Tibial artery (tissue), 4 donors: ENCODE results near the gene PQBP1.
"Not testable (repeated sequence)": the region's sequence is repeated elsewhere in the genome, so short reads cannot be mapped to it uniquely, and the experiment has no call there.

Source experiments
- DNase-seq, 2 donors: peaks; one replicate each; pipeline ENCODE4 v3.0.0-alpha.2; 2019
- H3K27ac ChIP-seq, 2 donors: fragments of 200-600 bp; sonication (generic) in 1 of 2; 1 replicate in 1 of 2; 2 replicates in 1 of 2; pipeline ENCODE4 v1.5.1; 2018 to 2019; ENCODE audit warnings: mild to moderate bottlenecking in 1 of 2
- H3K27me3 ChIP-seq, 2 donors: fragments of 200-600 bp; sonication (generic) in 1 of 2; one replicate each; pipeline versions ENCODE4 v1.5.1 to v1.6.0; 2016 to 2019
- H3K36me3 ChIP-seq, 3 donors: fragments of 200-600 bp; sonication (generic) in 2 of 3; one replicate each; pipeline ENCODE4 v1.5.1; 2016 to 2019; ENCODE audit warnings: mild to moderate bottlenecking in 2 of 3
- H3K4me1 ChIP-seq, 4 donors: fragments of 200-600 bp; sonication (generic) in 2 of 4; 1 replicate in 3 of 4; 2 replicates in 1 of 4; pipeline ENCODE4 v1.5.1; 2016 to 2019
- H3K4me3 ChIP-seq, 2 donors: fragments of 200-600 bp; sonication (generic) in 1 of 2; 1 replicate in 1 of 2; 2 replicates in 1 of 2; pipeline ENCODE4 v1.5.1; 2018 to 2019; ENCODE audit warnings: mild to moderate bottlenecking in 2 of 2
- H3K9me3 ChIP-seq, 3 donors: fragments of 200-600 bp; sonication (generic) in 1 of 3; one replicate each; pipeline ENCODE4 v1.5.1; 2016 to 2019
- intact Hi-C: fragments of 100-400 bp; cut with DNase I; formaldehyde crosslinking; loops from one replicate; pipeline ENCODE4 v1.15.0; 2023; ENCODE audit warnings: low total_unique reads
- TF ChIP-seq, protein P1 (sequence below), 2 experiments: fragments of 200-600 bp in 1 of 2; fragments of 450-650 bp in 1 of 2; IDR thresholded peaks; one replicate each; pipeline ENCODE4 v1.5.1; 2017 to 2019; ENCODE audit warnings: antibody characterized with exemption in 2 of 2, mild to moderate bottlenecking in 1 of 2, moderate library complexity in 1 of 2

The PQBP1 gene

DNA sequence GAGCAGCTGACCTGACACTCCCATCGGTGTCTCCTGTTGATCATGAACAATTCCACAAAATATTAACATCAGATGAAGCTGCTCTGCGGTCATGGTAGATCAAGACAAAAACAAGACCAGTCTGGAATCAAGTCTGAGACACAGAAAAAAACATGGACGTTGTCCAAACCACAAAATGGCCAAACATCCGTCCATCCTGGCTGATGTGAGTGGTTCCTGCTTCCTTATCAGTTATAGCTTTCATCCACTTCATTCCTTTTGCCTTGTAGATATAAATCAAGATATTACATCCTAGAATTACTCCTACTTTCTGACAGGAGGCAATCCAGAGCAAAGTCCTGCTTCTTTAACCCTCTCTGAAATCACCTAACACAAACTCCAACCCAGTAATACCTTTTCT lies 33.5 kb upstream of the PQBP1 start:
- intact Hi-C loops = no loop called here
- Histone ChIP-seq H3K27me3 (no peaks in the 10 kb centered on the region), H3K27ac (no peak overlapping the region), H3K9me3 (no peaks in the 10 kb centered on the region), H3K4me1 (no peaks in the 10 kb centered on the region), H3K36me3 (no peaks in the 10 kb centered on the region), H3K4me3 (no peak overlapping the region)
- TF ChIP-seq, protein P1, sequence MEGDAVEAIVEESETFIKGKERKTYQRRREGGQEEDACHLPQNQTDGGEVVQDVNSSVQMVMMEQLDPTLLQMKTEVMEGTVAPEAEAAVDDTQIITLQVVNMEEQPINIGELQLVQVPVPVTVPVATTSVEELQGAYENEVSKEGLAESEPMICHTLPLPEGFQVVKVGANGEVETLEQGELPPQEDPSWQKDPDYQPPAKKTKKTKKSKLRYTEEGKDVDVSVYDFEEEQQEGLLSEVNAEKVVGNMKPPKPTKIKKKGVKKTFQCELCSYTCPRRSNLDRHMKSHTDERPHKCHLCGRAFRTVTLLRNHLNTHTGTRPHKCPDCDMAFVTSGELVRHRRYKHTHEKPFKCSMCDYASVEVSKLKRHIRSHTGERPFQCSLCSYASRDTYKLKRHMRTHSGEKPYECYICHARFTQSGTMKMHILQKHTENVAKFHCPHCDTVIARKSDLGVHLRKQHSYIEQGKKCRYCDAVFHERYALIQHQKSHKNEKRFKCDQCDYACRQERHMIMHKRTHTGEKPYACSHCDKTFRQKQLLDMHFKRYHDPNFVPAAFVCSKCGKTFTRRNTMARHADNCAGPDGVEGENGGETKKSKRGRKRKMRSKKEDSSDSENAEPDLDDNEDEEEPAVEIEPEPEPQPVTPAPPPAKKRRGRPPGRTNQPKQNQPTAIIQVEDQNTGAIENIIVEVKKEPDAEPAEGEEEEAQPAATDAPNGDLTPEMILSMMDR (IDR thresholded peaks at IDR 0.05) = no peak
- DNase-seq = no peak

DNA sequence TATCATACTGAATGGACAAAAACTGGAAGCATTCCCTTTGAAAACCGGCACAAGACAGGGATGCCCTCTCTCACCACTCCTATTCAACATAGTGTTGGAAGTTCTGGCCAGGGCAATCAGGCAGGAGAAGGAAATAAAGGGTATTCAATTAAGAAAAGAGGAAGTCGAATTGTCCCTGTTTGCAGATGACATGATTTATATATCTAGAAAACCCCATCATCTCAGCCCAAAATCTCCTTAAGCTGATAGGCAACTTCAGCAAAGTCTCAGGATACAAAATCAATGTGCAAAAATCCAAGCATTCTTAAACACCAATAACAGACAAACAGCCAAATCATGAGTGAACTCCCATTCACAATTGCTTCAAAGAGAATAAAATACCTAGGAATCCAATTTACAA lies 25.7 kb upstream of the PQBP1 start:
- H3K4me1 ChIP-seq, H3K4me3 ChIP-seq, H3K27ac ChIP-seq, H3K9me3 ChIP-seq, H3K27me3 ChIP-seq, intact Hi-C loops, DNase-seq, H3K36me3 ChIP-seq: not testable (repeated sequence)

DNA sequence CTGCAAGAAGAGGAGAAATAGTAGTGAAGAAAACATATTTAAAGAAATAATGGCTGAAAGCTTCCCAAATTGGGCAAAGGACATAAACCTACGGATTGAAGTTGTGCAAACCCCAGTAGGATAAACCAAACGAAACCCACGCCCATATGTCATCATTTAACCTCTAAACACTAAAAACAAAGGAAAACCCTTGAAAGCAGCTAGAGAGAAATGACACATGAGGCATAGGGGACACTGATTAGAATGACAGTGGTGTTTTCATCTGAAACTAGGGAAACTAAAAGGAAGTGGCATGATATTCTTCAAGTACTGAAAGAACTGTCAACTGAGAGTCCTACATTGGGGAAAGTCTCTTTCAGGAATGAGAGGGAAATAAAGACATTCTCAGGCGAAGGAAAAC lies 20.8 kb upstream of the PQBP1 start:
- intact Hi-C loops, H3K9me3 ChIP-seq, H3K4me1 ChIP-seq, H3K36me3 ChIP-seq, H3K4me3 ChIP-seq, H3K27ac ChIP-seq, H3K27me3 ChIP-seq, DNase-seq: not testable (repeated sequence)

DNA sequence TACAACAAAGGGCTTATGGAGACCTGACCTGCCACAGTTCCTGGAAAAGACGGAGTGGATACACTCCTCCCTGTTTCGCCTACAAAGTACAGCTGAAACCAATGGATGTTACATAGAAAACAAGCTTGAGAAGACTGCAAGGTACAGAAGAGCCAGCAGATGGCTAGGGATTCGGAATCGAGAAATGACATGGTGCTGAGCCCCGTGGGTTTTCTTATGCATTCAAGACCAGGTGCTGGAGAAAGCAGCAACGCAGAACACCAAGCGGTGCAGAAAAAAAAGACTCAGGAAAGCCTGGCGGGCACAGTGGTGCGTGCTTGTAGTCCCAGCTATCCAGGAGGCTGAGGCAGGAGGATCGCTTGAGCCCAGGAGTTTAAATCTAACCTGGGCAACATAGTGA lies 14.0 kb upstream of the PQBP1 start:
- H3K4me1 ChIP-seq = no peaks in the 10 kb centered on the region
- H3K4me3 ChIP-seq = no peak overlapping the region
- no peaks in the 10 kb centered on the region for H3K27me3 ChIP-seq
- no peaks in the 10 kb centered on the region for H3K9me3 ChIP-seq
- TF ChIP-seq, protein P1 (IDR thresholded peaks at IDR 0.05) = no peak
- intact Hi-C loops = no loop called here
- no peak overlapping the region for H3K27ac ChIP-seq
- DNase-seq = no peak
- no peaks in the 10 kb centered on the region for H3K36me3 ChIP-seq

DNA sequence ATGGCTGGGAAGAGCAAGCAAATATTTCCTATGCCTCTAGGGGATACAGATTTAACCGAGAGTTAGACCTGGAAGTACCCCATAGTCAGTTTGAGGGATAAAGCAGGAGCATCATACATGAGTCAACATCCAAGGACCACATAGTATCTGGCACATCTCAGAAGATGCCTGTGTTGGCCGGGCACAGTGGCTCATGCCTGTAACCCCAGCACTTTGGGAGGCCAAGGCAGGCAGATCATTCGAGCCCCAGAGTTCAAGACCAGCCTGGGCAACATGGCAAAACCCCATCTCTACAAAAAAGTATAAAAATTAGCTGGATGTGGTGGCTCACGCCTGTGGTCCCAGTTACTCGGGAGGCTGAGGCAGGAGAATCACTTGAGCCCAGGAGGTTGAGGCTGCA lies 11.1 kb upstream of the PQBP1 start:
- H3K36me3 ChIP-seq, H3K4me1 ChIP-seq, DNase-seq, H3K27ac ChIP-seq, H3K9me3 ChIP-seq, H3K27me3 ChIP-seq, intact Hi-C loops, H3K4me3 ChIP-seq: not testable (repeated sequence)

DNA sequence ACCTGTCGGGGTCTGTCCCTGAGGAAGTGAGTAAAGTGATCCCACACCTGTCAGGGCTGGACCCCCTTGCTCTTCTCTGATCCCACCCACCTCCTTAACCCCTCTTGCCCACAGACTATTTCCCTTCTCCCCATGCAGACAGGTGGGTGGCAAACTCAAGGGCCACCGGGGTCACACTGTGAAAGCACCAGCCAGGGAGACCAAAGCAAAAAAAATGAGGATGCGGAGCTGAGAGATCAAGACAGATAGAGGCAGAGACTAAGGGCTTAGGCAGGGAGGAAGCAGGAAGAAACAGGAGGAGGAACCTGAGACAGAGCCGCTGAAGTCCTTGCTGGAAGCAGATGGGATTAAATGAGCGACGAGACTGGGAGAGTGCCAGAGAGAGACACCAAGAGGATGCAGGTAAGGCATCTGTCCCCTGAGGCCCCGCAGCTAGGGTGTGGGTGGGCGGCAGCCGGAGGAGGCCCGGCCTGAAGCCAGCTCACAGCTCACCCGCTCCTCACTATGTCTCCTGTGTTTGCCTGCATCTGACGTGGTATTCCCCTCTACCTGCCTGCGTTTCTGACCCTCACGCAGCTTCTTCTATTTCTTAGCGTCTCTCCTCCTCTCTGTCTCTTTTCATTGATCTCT lies 7.3 kb upstream of the PQBP1 start:
- Histone ChIP-seq H3K4me1 (peaks cover 0 to 10% (median 3%) of the 10 kb centered on the region in 4 donors), H3K27me3 (no peaks in the 10 kb centered on the region), H3K27ac (peak overlapping the region; percentile 81 to 88), H3K36me3 (peaks cover 4 to 13% (median 6%) of the 10 kb centered on the region in 3 donors), H3K9me3 (no peaks in the 10 kb centered on the region), H3K4me3 (peak overlapping the region; percentile 71 to 75)
- DNase-seq = no peak
- intact Hi-C loops = no loop called here
- TF ChIP-seq, protein P1 (IDR thresholded peaks at IDR 0.05) = no peak

DNA sequence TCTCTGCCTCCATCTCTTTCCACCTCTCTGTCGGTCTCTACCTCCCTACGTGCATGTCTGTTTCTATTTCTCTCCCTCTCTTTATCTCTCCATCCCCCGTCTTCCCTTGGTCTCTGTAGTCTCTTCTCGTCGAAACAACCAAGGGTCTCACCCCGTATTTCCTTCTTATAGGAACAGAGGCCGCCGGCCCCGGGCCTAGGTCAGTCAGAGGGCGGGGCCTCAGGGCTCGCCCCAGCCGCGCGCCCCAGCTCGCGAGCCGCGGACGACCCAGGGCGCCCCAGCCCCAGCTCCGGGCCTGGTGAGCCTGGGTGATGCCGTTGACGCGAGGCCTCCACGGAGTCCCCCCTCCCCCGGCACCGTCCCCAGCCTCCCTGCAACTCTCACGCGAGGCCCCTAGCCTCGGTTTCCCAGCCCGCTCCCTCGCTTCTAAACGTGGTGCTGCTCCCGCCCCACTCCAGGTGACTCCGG lies 6.8 kb upstream of the PQBP1 start:
- intact Hi-C loops = no loop called here
- peak overlapping the region; percentile 71 to 75 for H3K4me3 ChIP-seq
- no peak for DNase-seq
- TF ChIP-seq, protein P1 (IDR thresholded peaks at IDR 0.05) = no peak
- H3K27me3 ChIP-seq = no peaks in the 10 kb centered on the region
- H3K36me3 ChIP-seq = peaks cover 4 to 13% (median 6%) of the 10 kb centered on the region in 3 donors
- peak overlapping the region; percentile 81 to 88 for H3K27ac ChIP-seq
- H3K4me1 ChIP-seq = peaks cover 0 to 10% (median 3%) of the 10 kb centered on the region in 4 donors
- H3K9me3 ChIP-seq = no peaks in the 10 kb centered on the region
